GM18526 (cell line): ENCODE measurements around the gene NPW.
A peak's percentile ranks its signal among the peaks of the same experiment; 100 is the strongest.

Experiments used
- POLR2A ChIP-seq: IDR thresholded peaks from 3 replicates; pipeline ENCODE4 v1.6.1; 2011; ENCODE audit not compliant: insufficient read length; ENCODE audit errors: extremely low read depth

Gene NPW

DNA sequence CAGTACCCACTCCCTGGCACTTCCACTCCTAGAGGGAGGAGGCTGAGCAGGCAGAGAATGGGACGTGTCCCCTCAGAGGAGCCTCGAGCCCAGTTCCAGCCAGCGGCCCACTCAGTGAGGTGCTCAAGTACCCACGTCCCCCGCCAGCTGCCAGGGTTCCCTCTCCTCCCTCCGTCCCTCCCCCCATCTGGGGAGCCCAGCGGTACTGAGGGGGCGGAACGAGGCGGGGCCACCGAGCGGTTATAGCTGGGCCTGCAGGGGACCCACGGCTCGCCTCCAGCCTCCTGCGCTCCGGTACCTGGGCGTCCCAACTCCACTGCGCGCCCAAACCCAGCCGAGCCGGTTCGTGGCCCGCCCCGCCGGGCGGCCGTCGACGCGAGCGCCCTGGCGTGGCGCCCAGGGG is at the start of gene NPW:
Gene NPW, plus strand, starts transcription at position 268 of the 403 bp plus-strand sequence.
- no peak for TF ChIP-seq POLR2A

DNA sequence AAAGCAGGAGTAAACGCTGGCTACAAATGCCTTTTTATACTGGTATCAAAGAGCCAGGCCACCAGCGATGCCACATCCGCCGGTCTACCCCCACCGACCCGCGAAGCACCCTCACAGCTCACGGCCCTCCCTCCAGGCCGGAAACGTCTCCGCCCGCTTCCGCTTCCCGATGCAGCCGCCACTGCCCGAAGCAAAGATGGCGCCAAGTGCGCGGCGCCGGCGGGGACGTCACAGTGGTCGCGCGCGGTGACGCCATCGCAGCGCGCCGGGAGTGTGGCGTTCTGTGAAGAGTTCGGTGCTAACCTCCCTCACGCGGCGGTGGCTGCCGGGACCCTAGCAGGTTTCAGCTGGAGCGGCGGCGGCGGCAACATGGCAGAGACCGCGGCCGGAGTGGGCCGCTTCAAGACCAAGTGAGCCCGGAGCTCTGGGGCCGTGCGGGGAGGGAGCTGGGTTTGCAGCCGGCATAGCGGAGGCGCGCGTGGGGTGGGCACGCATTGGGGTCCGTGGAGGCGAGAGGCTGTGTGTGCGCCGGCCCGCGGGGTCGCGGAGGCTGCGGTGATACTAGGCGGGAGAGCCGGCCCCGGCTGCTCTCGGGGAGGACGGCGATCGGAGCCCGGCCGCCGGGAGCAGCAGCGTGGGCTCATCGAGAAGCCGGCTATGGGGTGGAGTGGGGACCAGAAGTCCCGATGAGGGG is 47.6 kb upstream of the NPW start, which contains the start of gene TBL3:
Gene TBL3, plus strand, starts transcription at position 258 of the 694 bp plus-strand sequence. Its CDS starts 112 bp downstream, at position 370.
- peak; percentile 95 for TF ChIP-seq POLR2A

DNA sequence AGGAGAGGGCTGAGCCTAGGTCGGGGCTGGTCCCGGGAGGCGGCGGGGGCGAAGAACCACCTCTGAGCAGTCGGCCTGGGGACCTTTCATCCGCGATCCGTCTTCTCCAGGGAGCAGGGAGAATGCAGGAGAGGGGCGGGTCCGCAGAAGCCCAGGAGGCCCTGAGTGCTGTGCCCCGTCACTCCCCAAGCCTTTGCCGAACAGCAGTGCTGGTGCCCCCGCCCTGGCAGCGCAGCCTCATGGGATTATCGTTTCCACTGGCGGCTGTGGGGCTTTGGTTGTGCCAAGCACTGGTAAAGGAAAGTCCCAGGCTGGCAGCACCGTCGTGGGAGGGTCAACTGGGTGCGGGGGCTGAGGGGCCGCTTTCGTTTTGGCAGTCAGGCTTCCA is 47.1 kb upstream of the NPW start:
- no peak for TF ChIP-seq POLR2A

DNA sequence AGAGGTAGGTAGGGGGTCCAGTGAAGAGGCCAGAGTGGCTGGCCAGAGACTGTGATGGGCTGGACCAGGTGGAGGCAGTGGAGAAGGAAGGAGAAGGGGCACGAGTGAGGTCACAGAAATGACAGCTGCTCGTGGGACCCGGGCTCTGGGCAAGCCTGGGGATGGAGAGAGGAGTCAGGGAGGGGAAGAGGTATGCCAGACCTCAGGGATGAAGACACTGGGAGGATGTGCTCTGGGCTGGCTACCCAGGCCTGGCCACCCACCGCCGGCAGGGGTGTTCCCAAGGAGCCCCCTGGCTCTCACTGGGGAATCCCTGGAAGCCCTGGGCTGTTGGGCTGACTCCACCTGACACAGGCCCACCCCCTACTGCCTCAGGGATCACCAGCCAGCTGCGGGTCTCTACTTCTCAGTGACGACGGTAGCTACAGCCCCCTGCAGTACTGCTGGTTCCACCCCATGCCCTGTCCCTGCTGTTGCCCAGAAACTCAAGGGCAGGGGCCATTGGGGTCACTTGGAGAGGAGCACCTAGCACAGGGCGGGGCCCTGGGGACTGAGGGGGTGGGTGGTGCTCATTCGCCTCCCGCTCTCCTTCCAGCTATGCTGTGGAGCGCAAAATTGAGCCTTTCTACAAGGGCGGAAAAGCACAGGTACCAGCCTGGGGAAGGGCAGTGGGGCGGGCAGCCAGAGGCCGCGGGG is 46.0 kb upstream of the NPW start:
- no peak for TF ChIP-seq POLR2A

DNA sequence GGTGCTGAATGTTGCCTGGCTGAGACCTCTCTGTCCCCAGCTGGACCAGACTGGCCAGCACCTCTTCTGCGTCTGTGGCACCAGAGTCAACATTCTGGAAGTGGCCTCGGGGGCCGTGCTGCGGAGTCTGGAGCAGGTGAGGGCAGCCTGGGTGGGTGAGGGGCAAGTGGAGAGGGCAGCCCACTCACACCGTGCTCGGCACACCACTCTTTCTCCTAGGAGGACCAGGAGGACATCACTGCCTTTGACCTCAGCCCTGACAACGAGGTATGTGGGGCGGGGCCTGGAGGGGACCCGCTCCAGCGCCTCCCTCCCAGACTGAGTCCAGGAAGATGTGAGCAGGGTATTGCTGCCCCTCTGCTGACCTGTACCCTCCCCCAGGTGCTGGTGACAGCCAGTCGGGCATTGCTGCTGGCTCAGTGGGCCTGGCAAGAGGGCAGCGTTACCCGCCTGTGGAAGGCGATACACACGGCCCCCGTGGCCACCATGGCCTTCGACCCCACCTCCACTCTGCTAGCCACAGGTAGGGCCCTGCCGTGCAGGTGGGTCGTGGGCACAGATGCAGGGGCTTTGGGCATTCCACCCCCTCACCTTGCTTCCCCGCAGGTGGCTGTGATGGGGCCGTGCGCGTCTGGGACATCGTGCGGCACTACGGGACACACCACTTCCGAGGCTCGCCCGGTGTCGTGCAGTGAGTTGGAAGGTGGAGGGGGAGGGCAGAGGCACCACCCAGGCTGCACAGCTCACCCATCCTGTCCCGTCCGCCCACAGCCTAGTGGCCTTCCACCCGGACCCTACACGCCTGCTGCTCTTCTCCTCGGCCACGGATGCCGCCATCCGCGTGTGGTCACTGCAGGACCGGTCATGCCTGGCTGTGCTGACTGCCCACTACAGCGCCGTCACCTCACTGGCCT is 45.2 kb upstream of the NPW start:
- TF ChIP-seq POLR2A: no peak

DNA sequence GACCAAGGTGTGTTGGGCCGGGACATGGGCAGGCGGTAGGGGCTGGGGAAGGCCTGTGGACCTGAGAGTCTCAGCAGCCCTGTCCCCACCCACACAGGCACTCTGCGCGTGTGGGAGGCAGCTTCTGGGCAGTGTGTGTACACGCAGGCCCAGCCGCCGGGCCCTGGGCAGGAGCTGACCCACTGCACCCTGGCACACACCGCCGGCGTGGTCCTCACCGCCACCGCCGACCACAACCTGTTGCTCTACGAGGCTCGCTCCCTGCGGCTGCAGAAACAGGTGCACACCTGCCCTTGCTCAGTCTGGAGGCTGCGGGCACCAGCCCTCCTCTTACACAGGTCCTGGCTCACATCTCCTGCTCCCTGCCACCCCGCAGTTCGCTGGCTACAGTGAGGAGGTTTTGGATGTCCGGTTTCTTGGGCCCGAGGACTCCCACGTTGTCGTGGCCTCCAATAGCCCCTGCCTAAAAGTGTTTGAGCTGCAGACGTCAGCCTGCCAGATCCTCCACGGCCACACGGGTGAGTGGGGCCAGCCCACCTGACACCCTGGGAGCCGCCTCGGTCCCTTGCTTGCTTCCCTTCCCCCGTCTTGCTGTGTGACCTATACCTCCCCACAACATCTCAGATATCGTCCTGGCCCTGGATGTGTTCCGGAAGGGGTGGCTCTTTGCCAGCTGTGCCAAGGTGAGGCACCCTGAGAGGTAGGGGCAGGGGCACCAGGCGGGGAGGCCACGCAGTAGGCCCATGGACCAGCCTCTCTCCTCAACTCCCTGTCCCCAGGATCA is 44.0 kb upstream of the NPW start:
- no peak for TF ChIP-seq POLR2A

DNA sequence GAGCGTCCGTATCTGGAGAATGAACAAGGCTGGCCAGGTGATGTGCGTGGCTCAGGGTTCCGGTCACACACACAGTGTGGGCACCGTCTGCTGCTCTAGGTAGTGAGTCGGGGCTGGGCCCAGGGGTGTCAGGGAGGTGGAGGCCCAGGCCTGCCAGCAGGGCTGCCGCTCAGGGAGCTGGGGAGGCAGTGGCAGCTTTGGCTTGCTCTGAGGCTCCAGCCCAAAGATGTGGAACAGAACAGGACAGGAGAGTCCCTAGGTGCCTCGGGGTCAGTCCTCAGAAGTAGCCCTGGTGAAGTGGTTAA is 43.4 kb upstream of the NPW start:
- TF ChIP-seq POLR2A: no peak

DNA sequence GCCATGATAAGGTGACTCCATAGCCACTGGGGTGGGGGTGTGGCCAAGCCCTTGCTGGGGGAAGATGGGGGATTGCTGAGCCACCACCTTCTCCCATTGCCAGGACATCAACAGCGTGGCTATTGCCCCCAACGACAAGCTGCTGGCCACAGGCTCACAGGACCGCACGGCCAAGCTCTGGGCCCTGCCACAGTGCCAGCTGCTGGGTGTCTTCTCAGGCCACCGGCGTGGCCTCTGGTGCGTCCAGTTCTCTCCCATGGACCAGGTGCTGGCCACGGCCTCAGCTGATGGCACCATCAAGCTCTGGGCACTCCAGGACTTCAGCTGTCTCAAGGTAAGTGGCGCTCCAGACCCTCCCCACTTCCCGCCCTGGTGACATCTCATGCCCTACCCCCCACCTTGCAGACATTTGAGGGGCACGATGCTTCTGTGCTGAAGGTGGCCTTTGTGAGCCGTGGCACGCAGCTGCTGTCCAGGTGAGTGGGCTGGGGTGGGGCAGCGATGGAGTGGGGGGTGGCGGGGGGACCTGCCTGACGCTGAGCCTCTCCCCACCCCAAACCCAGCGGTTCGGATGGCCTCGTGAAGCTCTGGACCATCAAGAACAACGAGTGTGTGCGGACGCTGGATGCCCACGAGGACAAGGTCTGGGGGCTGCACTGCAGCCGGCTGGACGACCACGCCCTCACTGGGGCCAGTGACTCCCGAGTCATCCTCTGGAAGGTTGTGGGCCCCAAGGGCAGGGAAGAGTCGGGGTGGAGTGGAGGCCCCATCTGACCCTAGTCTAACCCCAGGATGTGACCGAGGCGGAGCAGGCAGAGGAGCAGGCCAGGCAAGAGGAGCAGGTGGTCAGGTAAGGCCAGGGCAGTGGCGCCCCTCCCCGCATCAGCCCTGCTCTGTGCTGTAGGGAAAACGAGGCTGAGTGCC is 42.4 kb upstream of the NPW start:
- no peak for TF ChIP-seq POLR2A

DNA sequence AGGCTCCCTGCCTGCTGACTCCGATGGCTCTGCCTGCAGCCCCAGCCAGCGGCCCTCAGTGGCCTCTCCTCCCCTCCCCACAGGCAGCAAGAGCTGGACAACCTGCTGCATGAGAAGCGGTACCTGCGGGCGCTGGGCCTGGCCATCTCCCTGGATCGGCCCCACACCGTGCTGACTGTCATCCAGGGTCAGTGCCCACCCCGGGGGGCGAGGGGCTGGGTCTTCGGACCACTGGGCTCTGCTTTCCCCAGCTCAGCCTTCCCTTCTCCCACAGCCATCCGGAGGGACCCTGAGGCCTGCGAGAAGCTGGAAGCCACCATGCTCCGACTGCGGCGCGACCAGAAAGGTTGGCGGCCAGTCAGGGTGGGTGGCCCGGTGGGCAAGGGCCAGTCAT is 41.7 kb upstream of the NPW start:
- no peak for TF ChIP-seq POLR2A

DNA sequence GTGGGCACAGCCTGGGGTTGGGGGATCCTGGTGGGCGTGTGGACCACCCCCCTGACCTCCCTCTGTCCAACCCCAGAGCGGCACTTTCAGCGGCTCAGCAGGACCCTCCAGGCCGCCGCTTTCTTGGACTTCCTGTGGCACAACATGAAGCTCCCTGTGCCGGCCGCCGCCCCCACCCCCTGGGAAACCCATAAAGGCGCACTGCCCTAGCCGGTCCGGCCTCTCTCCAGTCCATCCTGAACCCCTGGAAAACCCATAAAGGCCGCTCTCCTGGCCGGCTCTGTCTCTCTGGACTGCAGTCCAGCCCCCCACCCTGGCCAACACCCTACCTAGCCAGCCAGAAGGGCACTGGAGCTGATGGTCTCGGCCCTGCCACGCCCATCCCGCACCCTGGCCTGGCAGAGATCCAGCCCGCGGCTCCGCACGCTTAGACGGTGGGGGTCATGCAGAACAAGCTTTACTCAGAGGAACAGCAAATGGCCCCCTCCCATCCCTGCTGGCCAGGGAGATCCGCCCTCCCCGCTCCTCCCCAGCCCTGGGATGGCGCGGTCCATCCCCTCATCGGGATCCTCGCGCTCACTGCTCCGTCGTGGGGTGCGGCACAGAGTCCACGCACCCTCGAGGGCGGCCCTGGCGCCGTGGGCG is 41.0 kb upstream of the NPW start:
- TF ChIP-seq POLR2A: no peak

DNA sequence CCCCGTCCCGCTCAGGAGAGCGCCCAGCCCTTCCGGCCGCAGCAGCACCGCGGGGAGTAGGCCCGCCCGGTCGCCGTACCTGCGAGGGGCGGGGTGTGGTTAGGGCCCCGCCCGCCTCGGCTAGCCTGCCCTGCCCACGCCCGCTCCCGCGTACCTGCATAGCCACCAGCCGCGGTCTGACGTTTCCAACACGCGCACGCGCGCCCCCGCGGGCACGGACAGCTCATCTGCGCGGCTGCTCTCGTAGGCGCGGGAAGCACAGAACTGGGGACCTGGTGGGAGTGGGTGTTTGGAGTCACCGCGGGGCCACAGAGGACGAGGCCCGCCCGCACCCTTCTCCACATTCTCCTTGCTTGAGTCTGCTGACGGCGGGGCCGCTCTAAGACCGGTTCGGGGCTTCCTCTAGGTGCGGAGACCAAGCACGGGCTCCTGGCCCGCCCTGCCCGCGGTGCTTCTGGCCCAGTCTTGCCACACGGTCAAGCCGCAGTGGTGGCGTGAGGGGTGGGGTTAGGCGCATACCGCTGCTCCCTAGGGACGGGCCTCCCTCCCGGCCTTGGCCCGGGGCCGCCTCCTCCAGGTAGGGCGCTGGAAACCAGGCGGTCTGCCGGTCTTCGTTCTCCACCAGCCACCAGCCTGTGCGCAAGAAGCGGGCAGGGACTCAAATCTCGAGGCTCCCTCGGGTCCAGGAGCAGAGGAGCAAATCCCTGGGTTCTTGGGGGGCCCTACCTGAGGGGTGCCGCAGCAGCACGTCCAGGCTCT is 40.1 kb upstream of the NPW start:
- no peak for TF ChIP-seq POLR2A

DNA sequence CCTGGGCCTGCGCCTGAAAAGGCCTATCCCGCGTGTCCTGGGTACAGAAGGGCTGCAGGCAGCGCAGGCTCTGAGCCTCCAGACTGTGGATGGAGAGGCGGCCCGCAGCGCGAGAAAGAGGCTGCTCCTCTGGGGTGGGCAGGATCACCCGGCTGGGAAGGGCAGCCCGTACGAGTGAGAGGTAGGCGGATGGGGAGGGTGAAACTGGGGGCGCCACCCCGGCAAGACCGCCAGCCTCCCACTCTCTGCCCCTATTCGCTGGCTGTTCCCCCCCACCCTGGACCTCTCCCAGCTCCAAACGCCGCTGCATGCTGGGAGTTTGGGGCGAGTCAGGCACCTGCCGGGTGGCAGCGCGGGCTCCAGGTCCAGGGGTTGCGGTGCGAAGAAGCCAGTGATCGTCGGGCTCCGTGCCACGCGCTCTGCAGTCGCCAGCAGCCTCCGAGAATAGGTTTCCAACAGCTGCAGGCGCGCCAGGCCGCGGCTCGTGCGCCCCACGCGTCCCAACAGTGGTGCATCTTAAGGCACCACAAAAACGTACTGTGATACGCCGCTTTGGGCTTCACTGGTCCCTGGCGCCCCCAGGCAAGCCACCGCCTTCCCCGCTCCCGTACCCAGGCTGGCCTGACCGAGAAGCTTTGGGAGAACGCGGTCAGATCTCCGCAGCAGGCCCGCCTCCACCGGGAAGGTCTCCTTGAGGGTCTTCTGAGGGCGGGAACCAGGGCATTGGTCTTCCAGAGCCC is 39.4 kb upstream of the NPW start:
- TF ChIP-seq POLR2A: no peak
